ENCODE results near the gene NUMB.
"Not testable (repeated sequence)": the region's sequence is repeated elsewhere in the genome, so short reads cannot be mapped to it uniquely, and the experiment has no call there.

The NUMB gene

GRCh38 chr14:73465823-73466532 lies 7.6 kb upstream of the NUMB start:
- no peak for DNase-seq (ENCODE audit: low spot score)

- DNase-seq (ENCODE audit: low spot score): no peak
These were observed 5.1 kb upstream of the NUMB start for GRCh38 chr14:73463411-73463810.

- no peak for DNase-seq (ENCODE audit: low spot score)
These were observed 4.5 kb upstream of the NUMB start for GRCh38 chr14:73462815-73463214.

- no peak for DNase-seq (ENCODE audit: low spot score)
These were observed 3.8 kb upstream of the NUMB start for GRCh38 chr14:73462048-73462715.

- no peak for DNase-seq (ENCODE audit: low spot score)
These were observed 3.2 kb upstream of the NUMB start for GRCh38 chr14:73461478-73462047.

DNA sequence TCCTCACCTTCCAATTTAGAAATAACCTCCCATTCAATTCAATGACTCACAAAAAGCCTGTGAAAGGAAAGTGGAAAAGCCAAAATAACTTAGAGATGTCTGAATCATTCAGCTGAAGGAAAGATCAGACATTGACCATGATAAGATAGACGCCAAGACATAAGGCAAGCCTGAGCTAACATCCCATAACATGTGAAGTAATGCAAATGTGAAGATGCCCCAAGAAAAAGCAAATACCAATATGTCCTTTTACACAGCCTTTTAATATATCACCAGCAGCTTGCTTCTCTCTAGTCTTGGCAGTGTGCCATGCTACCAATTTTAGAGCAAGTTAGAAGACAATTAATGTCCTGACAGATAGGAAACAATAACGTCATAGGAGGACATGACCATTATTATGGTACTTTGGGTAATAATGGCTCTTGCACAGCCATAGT lies 2.4 kb upstream of the NUMB start:
- DNase-seq (ENCODE audit: low spot score): no peak

DNA sequence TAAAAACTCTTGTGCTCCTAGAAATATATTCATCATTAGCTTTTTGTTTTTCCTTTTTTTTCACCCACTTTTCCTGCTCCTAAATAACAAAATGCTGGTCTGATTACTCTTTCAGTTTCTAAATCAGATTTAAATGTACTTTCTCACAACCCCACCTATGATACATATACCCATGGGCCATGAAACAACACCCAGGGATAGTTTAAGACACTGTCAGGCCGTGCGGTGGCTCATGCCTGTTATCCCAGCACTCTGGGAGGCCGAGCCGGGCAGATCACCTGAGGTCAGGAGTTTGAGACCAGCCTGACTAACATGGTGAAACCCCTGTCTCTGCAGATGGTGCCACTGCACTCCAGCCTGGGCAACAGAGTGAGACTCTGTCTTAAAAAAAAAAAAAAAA lies 1.6 kb upstream of the NUMB start:
- DNase-seq (ENCODE audit: low spot score): no peak

- DNase-seq (ENCODE audit: low spot score): no peak
These were observed 493 bp downstream of the NUMB start for GRCh38 chr14:73457924-73458182.

GRCh38 chr14:73457041-73457923 lies 1.1 kb downstream of the NUMB start:
- DNase-seq (ENCODE audit: low spot score): peak; percentile 71

GRCh38 chr14:73455294-73455693 lies 3.1 kb downstream of the NUMB start:
- no peak for DNase-seq (ENCODE audit: low spot score)

DNA sequence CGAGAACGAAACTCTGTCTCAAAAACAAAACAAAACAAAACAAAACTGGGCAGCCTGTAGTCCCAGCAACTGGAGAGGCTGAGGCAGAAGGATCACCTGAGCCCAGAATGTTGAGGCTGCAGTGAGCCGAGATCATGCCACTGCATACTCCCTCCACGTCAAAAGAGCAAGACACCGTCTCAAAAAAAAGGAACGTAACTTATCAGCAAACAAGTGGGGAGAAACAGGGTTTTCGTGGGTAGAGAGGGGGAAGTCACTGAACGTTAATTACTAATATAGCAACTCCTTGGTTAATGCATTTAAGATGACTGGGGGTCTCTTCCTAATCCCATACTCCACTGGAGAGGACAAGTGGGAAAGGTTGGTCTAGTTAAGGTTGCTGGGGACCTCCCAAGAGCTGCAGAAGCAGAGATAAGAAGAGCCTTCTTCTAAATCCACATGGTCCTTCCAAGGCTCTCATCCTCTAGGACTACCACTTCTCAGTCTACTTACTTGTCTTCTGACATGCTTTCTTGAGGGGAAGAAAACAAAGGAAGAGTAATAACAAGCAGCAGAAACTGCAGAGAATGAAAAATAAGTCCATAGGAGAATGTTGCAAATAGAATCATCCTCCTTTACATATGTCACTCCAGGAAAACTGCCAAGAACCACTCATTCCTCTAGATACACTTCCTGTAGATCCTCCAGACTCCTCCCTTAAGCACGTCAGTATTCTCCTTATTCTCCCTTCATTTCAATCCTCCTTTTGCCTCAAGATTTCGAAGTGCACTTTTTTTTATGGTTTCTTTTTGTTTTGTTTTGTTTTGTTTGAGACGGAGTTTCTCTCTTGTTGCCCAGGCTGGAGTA lies 5.8 kb downstream of the NUMB start:
- DNase-seq (ENCODE audit: low spot score): no peak

DNA sequence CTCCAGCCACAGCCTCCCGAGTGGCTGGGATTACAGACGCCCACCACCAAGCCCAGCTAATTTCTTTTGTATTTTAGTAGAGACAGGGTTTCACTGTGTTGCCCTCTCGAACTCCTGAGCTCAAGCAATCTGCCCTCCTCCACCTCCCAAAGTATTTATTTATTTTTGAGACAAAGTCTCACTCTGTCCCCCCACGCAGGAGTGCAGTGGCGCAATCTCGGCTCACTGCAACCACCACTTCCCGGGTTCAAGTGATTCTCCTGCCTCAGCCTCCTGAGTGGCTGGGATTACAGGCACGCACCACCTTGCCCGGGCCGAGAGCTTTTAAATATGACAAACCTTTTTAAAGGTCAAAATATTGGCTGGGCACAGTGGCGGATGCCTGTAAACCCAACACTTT lies 14.6 kb downstream of the NUMB start:
- no peak for DNase-seq (ENCODE audit: low spot score)

DNA sequence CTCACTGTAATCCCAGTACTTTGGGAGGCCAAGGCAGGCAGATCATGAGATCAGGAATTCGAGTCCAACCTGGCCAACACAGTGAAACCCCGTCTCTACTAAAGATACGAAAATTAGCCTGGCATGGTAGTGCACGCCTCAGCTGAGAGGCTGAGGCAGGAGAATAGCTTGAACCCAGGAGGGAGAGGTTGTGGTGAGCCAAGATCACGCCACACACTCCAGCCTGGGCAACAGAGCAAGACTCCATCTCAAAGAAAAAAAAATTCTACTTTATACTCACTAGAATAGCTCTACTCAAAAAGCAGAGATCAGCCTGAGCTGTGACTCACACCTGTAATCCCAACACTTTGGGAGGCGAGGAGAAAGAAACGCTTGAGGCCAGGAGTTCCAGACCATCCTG lies 17.1 kb downstream of the NUMB start:
- DNase-seq (ENCODE audit: low spot score): no peak

GRCh38 chr14:73438993-73439392 lies 19.4 kb downstream of the NUMB start:
- no peak for DNase-seq (ENCODE audit: low spot score)

GRCh38 chr14:73437206-73437605 lies 21.1 kb downstream of the NUMB start:
- DNase-seq (ENCODE audit: low spot score): no peak

- no peak for DNase-seq (ENCODE audit: low spot score)
These were observed 26.2 kb downstream of the NUMB start for GRCh38 chr14:73432124-73432523.

GRCh38 chr14:73428353-73428824 lies 30.0 kb downstream of the NUMB start:
- DNase-seq (ENCODE audit: low spot score): no peak

DNA sequence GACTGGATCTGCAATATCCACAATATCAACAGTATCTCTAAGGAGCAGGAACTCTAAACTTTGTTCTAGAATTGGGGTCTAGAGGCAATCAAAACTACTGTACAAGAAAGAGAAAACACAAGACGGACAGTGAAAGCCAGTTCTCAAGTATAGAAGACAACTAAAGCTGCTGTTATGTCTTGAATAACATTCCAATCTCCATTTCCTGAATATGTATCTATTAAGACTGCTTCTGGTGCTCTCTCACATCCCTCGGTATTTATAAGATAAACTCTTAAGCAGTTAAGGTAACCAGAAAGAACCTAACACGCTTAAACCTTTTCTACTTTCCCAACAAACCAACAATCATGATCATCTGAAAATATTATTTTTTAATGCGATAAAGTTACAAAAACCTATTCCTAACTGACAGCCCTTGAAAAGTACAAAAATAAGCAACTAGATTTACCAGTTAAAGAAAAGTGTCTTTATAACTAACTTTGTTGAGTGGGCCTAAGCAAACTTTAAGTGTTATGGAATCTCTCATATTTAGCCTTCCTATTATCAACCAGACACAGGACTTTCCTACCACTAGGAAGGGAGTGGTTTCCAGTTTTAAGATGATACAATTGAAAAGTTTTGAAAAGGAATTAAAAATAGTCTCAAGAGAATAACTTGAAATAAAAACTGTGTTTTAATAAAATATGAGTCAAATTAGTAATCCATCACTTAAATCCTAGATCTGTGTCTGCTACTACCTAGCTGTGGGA lies 30.7 kb downstream of the NUMB start:
- DNase-seq (ENCODE audit: low spot score): no peak

DNA sequence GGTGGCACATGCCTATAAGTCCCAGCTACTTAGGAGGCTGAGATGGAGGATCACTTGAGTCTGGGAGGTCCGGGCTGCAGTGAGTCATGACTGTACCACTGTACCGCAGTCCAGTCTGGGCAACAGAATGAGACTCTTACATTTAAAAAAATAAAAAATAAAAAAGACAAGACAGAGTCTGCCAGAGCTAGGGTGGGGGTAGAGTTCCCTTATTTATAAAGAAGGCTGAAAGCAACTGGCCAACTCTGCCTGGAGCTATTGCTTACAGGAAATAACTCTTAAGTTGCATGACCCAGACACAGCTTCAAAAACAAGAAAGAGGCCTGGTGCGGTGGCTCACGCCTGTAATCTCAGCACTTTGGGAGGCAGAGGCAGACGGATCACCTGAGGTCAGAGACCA lies 31.5 kb downstream of the NUMB start:
- DNase-seq (ENCODE audit: low spot score): no peak

DNA sequence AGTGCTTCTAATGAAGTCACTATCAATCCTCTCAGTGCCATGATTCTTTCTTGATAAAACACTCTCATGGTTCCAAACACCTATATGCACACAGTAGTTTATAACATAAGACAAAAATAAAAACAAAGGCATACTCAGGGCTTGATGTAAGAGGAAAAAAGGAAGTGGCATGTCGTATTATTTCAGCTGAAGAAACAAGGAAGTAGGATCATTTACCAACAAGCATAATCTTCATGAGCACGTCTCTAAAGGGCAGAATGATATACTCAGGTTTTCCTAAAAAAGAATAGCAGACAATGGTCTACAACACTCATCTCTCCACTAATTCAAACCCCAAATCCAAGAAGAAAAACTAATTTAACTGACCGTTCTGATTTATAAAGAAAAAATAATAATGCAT lies 33.9 kb downstream of the NUMB start:
- no peak for DNase-seq (ENCODE audit: low spot score)

DNA sequence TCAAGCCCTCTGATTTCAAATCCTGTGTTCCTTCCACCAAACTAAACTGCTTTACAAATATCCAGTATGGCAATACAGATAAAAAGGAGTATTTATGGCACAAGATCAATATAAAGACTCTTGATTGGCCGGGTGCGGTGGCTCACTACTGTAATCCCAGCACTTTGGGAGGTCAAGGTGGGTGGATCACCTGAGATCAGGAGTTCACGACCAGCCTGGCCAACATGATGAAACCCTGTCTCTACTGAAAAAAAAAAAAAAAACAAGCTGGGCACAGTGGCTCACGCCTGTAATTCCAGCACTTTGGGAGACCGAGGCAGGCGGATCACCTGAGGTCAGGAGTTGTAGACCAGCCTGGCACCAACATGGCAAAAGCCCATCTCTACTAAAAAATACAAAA lies 35.3 kb downstream of the NUMB start:
- not testable (repeated sequence) for DNase-seq (ENCODE audit: low spot score)
